ENCODE results near the gene TMIE.

Gene TMIE

GRCh38 chr3:46705751-46706552 lies 4.8 kb downstream of the TMIE start:
- Histone ChIP-seq H3K27me3 (replicated peaks; ENCODE audit: control insufficient read depth, insufficient read depth, low read length) (peaks cover 57% of the 10 kb centered on the region), H3K9me3 (ENCODE audit: control insufficient read depth, low read length) (no peaks in the 10 kb centered on the region), H3K9ac (ENCODE audit: low read length) (no peak overlapping the region), H3K36me3 (ENCODE audit: control insufficient read depth, insufficient read depth, low read length, severe bottlenecking) (no peaks in the 10 kb centered on the region), H3K4me3 (ENCODE audit: low read length) (no peak overlapping the region), H3K4me1 (ENCODE audit: control insufficient read depth, insufficient read depth, low read length) (peaks cover 11% of the 10 kb centered on the region)
- peak; percentile 75 for DNase-seq (ENCODE audit: low read depth)

DNA sequence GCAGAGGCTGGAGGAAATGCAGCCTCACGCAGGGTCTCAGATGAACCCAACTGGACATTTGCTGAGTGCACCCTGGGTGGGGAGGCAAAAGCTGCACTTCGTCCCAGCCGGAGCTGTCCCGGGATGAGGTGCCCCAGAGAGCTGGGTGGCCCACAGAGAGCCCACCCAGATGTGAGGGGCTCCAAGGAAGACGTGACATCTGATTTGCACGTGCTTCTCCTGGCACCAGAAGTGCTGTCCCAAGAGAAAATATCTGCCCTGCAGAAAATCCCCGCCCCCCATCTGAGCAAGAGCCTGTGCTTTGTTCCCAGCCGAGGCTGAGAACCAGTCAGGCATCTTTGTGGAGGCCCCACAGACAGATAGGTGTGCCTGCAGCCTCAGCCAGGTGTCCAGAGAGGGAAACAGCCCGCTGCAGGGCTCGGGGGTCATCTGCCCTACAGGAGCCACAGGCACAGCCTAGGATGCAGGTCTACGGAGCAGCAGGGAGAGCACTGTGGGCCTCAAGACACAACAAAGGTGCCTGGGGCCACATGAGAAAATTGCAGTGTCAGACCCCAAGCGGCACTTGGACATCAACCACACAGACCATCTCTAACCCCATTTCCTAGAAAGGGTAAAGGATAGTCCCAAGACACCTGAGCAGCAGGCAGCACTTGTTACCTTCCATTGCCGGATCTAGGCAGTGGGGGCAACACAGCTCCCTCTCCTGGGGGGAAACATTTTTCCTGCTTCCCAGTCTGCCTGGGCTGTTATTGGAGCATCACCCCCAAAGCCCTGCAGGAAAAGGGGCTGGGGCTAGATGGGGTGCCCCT lies 5.8 kb downstream of the TMIE start:
- no peak for DNase-seq (ENCODE audit: low read depth)
- Histone ChIP-seq H3K4me1 (ENCODE audit: control insufficient read depth, insufficient read depth, low read length) (peaks cover 11% of the 10 kb centered on the region), H3K36me3 (ENCODE audit: control insufficient read depth, insufficient read depth, low read length, severe bottlenecking) (no peaks in the 10 kb centered on the region), H3K9ac (ENCODE audit: low read length) (no peak overlapping the region), H3K27me3 (replicated peaks; ENCODE audit: control insufficient read depth, insufficient read depth, low read length) (peaks cover 52% of the 10 kb centered on the region), H3K9me3 (ENCODE audit: control insufficient read depth, low read length) (no peaks in the 10 kb centered on the region), H3K4me3 (ENCODE audit: low read length) (no peak overlapping the region)

DNA sequence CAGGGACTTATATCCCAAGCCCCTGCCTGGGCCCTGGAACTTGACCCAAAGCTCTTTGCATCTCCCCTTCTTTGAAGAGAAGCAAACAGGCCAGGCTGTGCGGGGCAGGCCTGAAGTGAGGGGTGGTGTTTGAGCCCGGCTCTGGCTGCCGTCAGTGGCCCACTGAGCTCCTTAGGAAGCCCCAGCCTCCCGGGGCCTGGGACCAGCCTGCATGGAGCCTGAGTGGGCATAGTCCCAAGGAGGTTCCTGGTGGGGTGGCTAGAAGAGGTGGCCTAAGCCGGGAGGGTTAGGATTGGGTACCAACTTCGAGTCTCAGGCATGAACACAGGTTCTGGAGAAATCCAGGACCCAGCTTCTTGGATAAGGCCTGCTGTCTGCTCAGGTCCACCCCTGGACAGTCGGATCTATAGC lies 6.4 kb downstream of the TMIE start:
- no peaks in the 10 kb centered on the region for H3K9me3 ChIP-seq (ENCODE audit: control insufficient read depth, low read length)
- peaks cover 46% of the 10 kb centered on the region for H3K27me3 ChIP-seq (replicated peaks; ENCODE audit: control insufficient read depth, insufficient read depth, low read length)
- H3K36me3 ChIP-seq (ENCODE audit: control insufficient read depth, insufficient read depth, low read length, severe bottlenecking): no peaks in the 10 kb centered on the region
- H3K9ac ChIP-seq (ENCODE audit: low read length): no peak overlapping the region
- no peak overlapping the region for H3K4me3 ChIP-seq (ENCODE audit: low read length)
- DNase-seq (ENCODE audit: low read depth): no peak
- H3K4me1 ChIP-seq (ENCODE audit: control insufficient read depth, insufficient read depth, low read length): peaks cover 11% of the 10 kb centered on the region

DNA sequence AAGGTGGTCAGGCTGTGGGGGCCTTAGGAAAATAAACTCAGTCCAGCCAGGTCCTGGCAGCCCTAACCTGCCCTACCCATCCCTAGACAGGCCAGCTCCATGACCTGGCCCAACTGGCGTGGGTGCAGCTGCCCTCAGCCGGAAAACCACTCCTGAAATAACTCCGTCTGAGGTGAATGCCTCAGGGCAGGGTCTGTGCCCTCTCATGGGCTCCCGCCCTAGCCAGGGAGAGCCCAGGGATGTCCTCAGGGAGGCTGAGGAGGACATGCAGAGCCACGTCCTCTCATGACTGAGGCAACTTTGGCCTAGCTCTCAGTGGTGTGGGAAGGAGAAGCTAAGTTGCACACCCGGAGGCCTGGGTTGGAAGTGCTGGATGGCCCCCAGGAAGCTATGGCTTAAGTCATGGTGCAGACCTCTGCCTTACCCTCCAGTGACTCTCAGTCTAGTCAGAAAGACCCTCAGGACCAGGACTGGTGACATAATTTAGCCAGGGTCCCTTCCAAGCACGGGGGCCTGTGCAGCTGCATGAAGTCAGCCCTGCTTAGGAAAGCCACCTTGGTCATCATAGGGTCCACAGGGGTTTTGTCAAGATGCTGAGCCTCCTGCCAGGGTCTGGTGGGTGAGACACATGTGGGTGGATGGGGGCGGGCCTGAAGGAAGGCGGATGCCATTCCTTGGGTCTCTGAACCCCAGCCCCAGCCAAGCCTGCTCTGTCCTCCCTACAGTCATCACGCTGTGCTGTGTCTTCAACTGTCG lies 7.4 kb downstream of the TMIE start:
- no peak for DNase-seq (ENCODE audit: low read depth)
- H3K4me1 ChIP-seq (ENCODE audit: control insufficient read depth, insufficient read depth, low read length): peaks cover 11% of the 10 kb centered on the region
- H3K27me3 ChIP-seq (replicated peaks; ENCODE audit: control insufficient read depth, insufficient read depth, low read length): peaks cover 39% of the 10 kb centered on the region
- no peak overlapping the region for H3K4me3 ChIP-seq (ENCODE audit: low read length)
- no peaks in the 10 kb centered on the region for H3K9me3 ChIP-seq (ENCODE audit: control insufficient read depth, low read length)
- no peaks in the 10 kb centered on the region for H3K36me3 ChIP-seq (ENCODE audit: control insufficient read depth, insufficient read depth, low read length, severe bottlenecking)
- no peak overlapping the region for H3K9ac ChIP-seq (ENCODE audit: low read length)

DNA sequence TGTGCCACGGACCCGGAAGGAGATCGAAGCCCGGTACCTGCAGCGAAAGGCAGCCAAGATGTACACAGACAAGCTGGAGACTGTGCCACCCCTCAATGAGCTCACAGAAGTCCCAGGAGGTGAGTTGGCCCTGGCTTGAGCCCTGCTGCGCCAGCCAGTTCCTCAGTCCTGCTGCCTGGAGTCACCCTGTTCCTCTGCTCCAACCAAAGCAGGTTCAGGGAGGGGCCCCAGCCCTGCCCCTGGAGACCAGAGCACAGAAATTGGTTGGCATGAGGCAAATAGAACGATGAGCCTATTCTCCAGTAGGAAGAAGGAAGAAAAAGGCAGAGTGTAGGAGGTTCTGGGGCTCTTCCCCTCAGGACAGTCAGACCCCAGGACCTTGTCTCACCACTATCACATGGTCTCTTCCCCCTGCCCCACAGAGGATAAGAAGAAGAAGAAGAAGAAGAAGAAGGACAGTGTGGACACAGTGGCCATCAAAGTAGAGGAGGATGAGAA lies 8.0 kb downstream of the TMIE start:
- no peaks in the 10 kb centered on the region for H3K36me3 ChIP-seq (ENCODE audit: control insufficient read depth, insufficient read depth, low read length, severe bottlenecking)
- H3K4me3 ChIP-seq (ENCODE audit: low read length): no peak overlapping the region
- no peak overlapping the region for H3K9ac ChIP-seq (ENCODE audit: low read length)
- H3K4me1 ChIP-seq (ENCODE audit: control insufficient read depth, insufficient read depth, low read length): peaks cover 11% of the 10 kb centered on the region
- no peak for DNase-seq (ENCODE audit: low read depth)
- H3K27me3 ChIP-seq (replicated peaks; ENCODE audit: control insufficient read depth, insufficient read depth, low read length): peaks cover 33% of the 10 kb centered on the region
- no peaks in the 10 kb centered on the region for H3K9me3 ChIP-seq (ENCODE audit: control insufficient read depth, low read length)

DNA sequence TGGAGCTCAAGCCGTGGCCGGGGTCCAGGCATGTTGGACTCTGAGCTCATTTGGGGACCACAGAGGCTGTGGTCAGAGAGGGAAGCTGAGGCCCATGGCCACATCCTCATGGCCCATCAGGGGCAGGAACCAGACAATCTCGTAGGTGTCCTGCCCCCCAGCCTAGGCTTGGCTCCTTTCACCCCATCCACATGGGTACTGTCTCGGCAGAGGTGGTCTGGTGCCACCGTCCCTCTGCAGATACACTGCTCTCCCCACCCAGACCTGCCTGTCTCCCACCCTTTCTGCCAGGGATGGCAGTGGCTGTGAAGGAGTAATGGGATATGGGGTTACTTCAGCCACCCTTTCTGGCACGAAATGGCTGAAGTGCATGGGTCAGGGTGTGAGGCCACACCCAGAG lies 8.5 kb downstream of the TMIE start:
- no peak overlapping the region for H3K4me3 ChIP-seq (ENCODE audit: low read length)
- H3K9ac ChIP-seq (ENCODE audit: low read length): no peak overlapping the region
- H3K9me3 ChIP-seq (ENCODE audit: control insufficient read depth, low read length): no peaks in the 10 kb centered on the region
- DNase-seq (ENCODE audit: low read depth): no peak
- H3K36me3 ChIP-seq (ENCODE audit: control insufficient read depth, insufficient read depth, low read length, severe bottlenecking): no peaks in the 10 kb centered on the region
- H3K4me1 ChIP-seq (ENCODE audit: control insufficient read depth, insufficient read depth, low read length): peaks cover 11% of the 10 kb centered on the region
- peaks cover 34% of the 10 kb centered on the region for H3K27me3 ChIP-seq (replicated peaks; ENCODE audit: control insufficient read depth, insufficient read depth, low read length)

- H3K27me3 ChIP-seq (replicated peaks; ENCODE audit: control insufficient read depth, insufficient read depth, low read length): peaks cover 39% of the 10 kb centered on the region
- no peak for DNase-seq (ENCODE audit: low read depth)
- H3K36me3 ChIP-seq (ENCODE audit: control insufficient read depth, insufficient read depth, low read length, severe bottlenecking): no peaks in the 10 kb centered on the region
- H3K9me3 ChIP-seq (ENCODE audit: control insufficient read depth, low read length): no peaks in the 10 kb centered on the region
- no peak overlapping the region for H3K9ac ChIP-seq (ENCODE audit: low read length)
- peaks cover 11% of the 10 kb centered on the region for H3K4me1 ChIP-seq (ENCODE audit: control insufficient read depth, insufficient read depth, low read length)
- H3K4me3 ChIP-seq (ENCODE audit: low read length): no peak overlapping the region
These were observed 9.0 kb downstream of the TMIE start for GRCh38 chr3:46710229-46710628.

- Histone ChIP-seq H3K27me3 (replicated peaks; ENCODE audit: control insufficient read depth, insufficient read depth, low read length) (peaks cover 45% of the 10 kb centered on the region), H3K4me1 (ENCODE audit: control insufficient read depth, insufficient read depth, low read length) (peaks cover 8% of the 10 kb centered on the region), H3K36me3 (ENCODE audit: control insufficient read depth, insufficient read depth, low read length, severe bottlenecking) (no peaks in the 10 kb centered on the region), H3K4me3 (ENCODE audit: low read length) (no peak overlapping the region), H3K9ac (ENCODE audit: low read length) (no peak overlapping the region), H3K9me3 (ENCODE audit: control insufficient read depth, low read length) (no peaks in the 10 kb centered on the region)
- no peak for DNase-seq (ENCODE audit: low read depth)
These were observed 9.6 kb downstream of the TMIE start for GRCh38 chr3:46710671-46711295.

GRCh38 chr3:46711305-46711704 lies 10.1 kb downstream of the TMIE start:
- H3K9me3 ChIP-seq (ENCODE audit: control insufficient read depth, low read length): no peaks in the 10 kb centered on the region
- DNase-seq (ENCODE audit: low read depth): no peak

GRCh38 chr3:46711760-46712159 lies 10.6 kb downstream of the TMIE start:
- no peaks in the 10 kb centered on the region for H3K36me3 ChIP-seq (ENCODE audit: control insufficient read depth, insufficient read depth, low read length, severe bottlenecking)
- H3K9me3 ChIP-seq (ENCODE audit: control insufficient read depth, low read length): no peaks in the 10 kb centered on the region
- H3K4me1 ChIP-seq (ENCODE audit: control insufficient read depth, insufficient read depth, low read length): no peaks in the 10 kb centered on the region
- H3K4me3 ChIP-seq (ENCODE audit: low read length): no peak overlapping the region
- DNase-seq (ENCODE audit: low read depth): no peak
- H3K9ac ChIP-seq (ENCODE audit: low read length): no peak overlapping the region
- H3K27me3 ChIP-seq (replicated peaks; ENCODE audit: control insufficient read depth, insufficient read depth, low read length): peaks cover 53% of the 10 kb centered on the region

More at GRCh38 chr3:46711305-46711704, 10.1 kb downstream of the TMIE start:
- H3K36me3 ChIP-seq (ENCODE audit: control insufficient read depth, insufficient read depth, low read length, severe bottlenecking): no peaks in the 10 kb centered on the region
- H3K4me3 ChIP-seq (ENCODE audit: low read length): no peak overlapping the region
- H3K4me1 ChIP-seq (ENCODE audit: control insufficient read depth, insufficient read depth, low read length): peaks cover 3% of the 10 kb centered on the region
- H3K27me3 ChIP-seq (replicated peaks; ENCODE audit: control insufficient read depth, insufficient read depth, low read length): peaks cover 49% of the 10 kb centered on the region
- no peak overlapping the region for H3K9ac ChIP-seq (ENCODE audit: low read length)
